ENCODE data around the gene DPF3. TPM values are rescaled to one million over a fixed set of nuclear protein-coding genes. Genes with fewer than 3 reads are reported as not detected.

DPF3 gene
- total and polyA plus RNA-seq, 2 of the 13 experiments (the other 11 are each of a cell fraction or from before 2014, with no cell fraction given), result 0.09 to 0.60 TPM

DNA sequence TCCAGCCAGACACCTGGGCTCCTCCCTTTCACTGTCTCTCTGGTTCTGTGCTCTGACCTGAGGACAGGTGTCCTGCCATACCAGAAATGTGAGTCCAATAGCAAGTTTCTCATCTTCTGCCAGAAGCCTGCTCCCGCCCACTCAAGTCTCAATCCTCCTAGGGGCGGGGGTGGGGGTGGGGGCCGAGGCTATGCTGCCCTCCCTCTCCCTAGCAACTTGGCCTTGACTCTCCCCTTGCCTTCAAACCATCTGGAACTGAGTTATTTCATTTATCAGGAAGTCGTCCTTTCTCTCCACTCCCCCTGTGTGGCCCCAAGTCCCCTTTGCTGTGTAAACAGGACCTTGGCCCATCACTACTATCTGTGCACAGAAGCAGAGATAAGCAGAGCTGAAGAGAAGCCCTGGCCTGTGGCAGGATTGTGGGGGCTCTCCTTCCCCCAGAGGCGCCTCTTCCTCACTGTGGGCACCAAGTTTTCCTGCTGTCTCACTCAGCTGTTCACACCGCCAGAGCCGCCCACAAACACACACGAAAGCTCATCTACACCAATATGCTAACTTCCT is 117.1 kb downstream of the DPF3 start (continued):
- TF ChIP-seq, protein P1, sequence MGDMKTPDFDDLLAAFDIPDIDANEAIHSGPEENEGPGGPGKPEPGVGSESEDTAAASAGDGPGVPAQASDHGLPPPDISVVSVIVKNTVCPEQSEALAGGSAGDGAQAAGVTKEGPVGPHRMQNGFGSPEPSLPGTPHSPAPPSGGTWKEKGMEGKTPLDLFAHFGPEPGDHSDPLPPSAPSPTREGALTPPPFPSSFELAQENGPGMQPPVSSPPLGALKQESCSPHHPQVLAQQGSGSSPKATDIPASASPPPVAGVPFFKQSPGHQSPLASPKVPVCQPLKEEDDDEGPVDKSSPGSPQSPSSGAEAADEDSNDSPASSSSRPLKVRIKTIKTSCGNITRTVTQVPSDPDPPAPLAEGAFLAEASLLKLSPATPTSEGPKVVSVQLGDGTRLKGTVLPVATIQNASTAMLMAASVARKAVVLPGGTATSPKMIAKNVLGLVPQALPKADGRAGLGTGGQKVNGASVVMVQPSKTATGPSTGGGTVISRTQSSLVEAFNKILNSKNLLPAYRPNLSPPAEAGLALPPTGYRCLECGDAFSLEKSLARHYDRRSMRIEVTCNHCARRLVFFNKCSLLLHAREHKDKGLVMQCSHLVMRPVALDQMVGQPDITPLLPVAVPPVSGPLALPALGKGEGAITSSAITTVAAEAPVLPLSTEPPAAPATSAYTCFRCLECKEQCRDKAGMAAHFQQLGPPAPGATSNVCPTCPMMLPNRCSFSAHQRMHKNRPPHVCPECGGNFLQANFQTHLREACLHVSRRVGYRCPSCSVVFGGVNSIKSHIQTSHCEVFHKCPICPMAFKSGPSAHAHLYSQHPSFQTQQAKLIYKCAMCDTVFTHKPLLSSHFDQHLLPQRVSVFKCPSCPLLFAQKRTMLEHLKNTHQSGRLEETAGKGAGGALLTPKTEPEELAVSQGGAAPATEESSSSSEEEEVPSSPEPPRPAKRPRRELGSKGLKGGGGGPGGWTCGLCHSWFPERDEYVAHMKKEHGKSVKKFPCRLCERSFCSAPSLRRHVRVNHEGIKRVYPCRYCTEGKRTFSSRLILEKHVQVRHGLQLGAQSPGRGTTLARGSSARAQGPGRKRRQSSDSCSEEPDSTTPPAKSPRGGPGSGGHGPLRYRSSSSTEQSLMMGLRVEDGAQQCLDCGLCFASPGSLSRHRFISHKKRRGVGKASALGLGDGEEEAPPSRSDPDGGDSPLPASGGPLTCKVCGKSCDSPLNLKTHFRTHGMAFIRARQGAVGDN (CRISPR knock-in tag; IDR thresholded peaks at IDR 0.05), result peak; percentile 45
- TF ChIP-seq, protein P2, sequence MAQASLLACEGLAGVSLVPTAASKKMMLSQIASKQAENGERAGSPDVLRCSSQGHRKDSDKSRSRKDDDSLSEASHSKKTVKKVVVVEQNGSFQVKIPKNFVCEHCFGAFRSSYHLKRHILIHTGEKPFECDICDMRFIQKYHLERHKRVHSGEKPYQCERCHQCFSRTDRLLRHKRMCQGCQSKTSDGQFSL (CRISPR knock-in tag; IDR thresholded peaks at IDR 0.05), result no peak
- TF ChIP-seq RAD51 (IDR thresholded peaks at IDR 0.05; ENCODE audit: borderline replicate concordance) (no peak), SNAPC2 (CRISPR knock-in tag; IDR thresholded peaks at IDR 0.05) (0 out of 2 replicates have a peak, but pooled peaks have one; percentile 81), ZSCAN29 (CRISPR knock-in tag; conservative IDR thresholded peaks at IDR 0.05) (no peak), FOXA1 (IDR thresholded peaks at IDR 0.05) (peak; percentile 57; the same call in 1 of the 2 replicates), FOXA1 (CRISPR knock-in tag; IDR thresholded peaks at IDR 0.05) (peak; percentile 99), KLF13 (CRISPR knock-in tag; IDR thresholded peaks at IDR 0.05) (no peak), PPARG (CRISPR knock-in tag; conservative IDR thresholded peaks at IDR 0.05) (peak; percentile 76), POLR2AphosphoS2 (IDR thresholded peaks at IDR 0.05; ENCODE audit: low read depth, low read length) (no peak), MAZ (IDR thresholded peaks at IDR 0.05; ENCODE audit: borderline replicate concordance, low read depth, low read length) (peak; percentile 58; the same call in 1 of the 2 replicates), MAZ (CRISPR knock-in tag; IDR thresholded peaks at IDR 0.05; ENCODE audit: low read depth) (peak; percentile 61; the same call in 1 of the 2 replicates), MYC (CRISPR knock-in tag; IDR thresholded peaks at IDR 0.05; ENCODE audit: borderline replicate concordance) (peak; percentile 30; the same call in 1 of the 2 replicates), ZFP36L1 (CRISPR knock-in tag; IDR thresholded peaks at IDR 0.05) (no peak), ARNT (IDR thresholded peaks at IDR 0.05) (no peak), ISX (CRISPR knock-in tag; conservative IDR thresholded peaks at IDR 0.05) (no peak)
- TF ChIP-seq, protein P3, sequence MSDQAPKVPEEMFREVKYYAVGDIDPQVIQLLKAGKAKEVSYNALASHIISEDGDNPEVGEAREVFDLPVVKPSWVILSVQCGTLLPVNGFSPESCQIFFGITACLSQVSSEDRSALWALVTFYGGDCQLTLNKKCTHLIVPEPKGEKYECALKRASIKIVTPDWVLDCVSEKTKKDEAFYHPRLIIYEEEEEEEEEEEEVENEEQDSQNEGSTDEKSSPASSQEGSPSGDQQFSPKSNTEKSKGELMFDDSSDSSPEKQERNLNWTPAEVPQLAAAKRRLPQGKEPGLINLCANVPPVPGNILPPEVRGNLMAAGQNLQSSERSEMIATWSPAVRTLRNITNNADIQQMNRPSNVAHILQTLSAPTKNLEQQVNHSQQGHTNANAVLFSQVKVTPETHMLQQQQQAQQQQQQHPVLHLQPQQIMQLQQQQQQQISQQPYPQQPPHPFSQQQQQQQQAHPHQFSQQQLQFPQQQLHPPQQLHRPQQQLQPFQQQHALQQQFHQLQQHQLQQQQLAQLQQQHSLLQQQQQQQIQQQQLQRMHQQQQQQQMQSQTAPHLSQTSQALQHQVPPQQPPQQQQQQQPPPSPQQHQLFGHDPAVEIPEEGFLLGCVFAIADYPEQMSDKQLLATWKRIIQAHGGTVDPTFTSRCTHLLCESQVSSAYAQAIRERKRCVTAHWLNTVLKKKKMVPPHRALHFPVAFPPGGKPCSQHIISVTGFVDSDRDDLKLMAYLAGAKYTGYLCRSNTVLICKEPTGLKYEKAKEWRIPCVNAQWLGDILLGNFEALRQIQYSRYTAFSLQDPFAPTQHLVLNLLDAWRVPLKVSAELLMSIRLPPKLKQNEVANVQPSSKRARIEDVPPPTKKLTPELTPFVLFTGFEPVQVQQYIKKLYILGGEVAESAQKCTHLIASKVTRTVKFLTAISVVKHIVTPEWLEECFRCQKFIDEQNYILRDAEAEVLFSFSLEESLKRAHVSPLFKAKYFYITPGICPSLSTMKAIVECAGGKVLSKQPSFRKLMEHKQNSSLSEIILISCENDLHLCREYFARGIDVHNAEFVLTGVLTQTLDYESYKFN (CRISPR knock-in tag; conservative IDR thresholded peaks at IDR 0.05), result peak; percentile 99
- TF ChIP-seq, protein P4, sequence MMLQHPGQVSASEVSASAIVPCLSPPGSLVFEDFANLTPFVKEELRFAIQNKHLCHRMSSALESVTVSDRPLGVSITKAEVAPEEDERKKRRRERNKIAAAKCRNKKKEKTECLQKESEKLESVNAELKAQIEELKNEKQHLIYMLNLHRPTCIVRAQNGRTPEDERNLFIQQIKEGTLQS (CRISPR knock-in tag; IDR thresholded peaks at IDR 0.05), result 0 out of 2 replicates have a peak, but pooled peaks have one; percentile 29
- TF ChIP-seq, protein P5, sequence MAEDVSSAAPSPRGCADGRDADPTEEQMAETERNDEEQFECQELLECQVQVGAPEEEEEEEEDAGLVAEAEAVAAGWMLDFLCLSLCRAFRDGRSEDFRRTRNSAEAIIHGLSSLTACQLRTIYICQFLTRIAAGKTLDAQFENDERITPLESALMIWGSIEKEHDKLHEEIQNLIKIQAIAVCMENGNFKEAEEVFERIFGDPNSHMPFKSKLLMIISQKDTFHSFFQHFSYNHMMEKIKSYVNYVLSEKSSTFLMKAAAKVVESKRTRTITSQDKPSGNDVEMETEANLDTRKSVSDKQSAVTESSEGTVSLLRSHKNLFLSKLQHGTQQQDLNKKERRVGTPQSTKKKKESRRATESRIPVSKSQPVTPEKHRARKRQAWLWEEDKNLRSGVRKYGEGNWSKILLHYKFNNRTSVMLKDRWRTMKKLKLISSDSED (CRISPR knock-in tag; IDR thresholded peaks at IDR 0.05), result no peak
- TF ChIP-seq, protein P6, sequence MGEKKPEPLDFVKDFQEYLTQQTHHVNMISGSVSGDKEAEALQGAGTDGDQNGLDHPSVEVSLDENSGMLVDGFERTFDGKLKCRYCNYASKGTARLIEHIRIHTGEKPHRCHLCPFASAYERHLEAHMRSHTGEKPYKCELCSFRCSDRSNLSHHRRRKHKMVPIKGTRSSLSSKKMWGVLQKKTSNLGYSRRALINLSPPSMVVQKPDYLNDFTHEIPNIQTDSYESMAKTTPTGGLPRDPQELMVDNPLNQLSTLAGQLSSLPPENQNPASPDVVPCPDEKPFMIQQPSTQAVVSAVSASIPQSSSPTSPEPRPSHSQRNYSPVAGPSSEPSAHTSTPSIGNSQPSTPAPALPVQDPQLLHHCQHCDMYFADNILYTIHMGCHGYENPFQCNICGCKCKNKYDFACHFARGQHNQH (CRISPR knock-in tag; IDR thresholded peaks at IDR 0.05), result peak; percentile 81
